Measurements from ENCODE around the gene SPATA6L. TPM values are rescaled to one million over a fixed set of nuclear protein-coding genes. Genes with fewer than 3 reads are reported as not detected.
A peak's percentile ranks its signal among the peaks of the same experiment; 100 is the strongest.

The SPATA6L gene
- total and polyA plus RNA-seq, 10 of the 15 experiments (the other 5 are each of a cell fraction or from before 2014, with no cell fraction given), result 0.37 to 1.6 (median 0.91) TPM

- TF ChIP-seq NFXL1 (IDR thresholded peaks at IDR 0.05; ENCODE audit: borderline replicate concordance), result no peak
- no peak for TF ChIP-seq SKIL (IDR thresholded peaks at IDR 0.05; ENCODE audit: low read depth, poor library complexity, severe bottlenecking)
- TF ChIP-seq MLLT1 (IDR thresholded peaks at IDR 0.05), result no peak
- peak; percentile 57; the same call in 1 of the 2 replicates for TF ChIP-seq ATF2 (IDR thresholded peaks at IDR 0.05; ENCODE audit: low read length)
- peak; percentile 24 to 34; a peak in 2 of 4 replicates for TF ChIP-seq CEBPB (IDR thresholded peaks at IDR 0.05; ENCODE audit: borderline replicate concordance in 1 of 2, low read depth in 2 of 2, low read length in 2 of 2)
- no peak for TF ChIP-seq SIN3A (IDR thresholded peaks at IDR 0.05; ENCODE audit: low read depth, low read length)
- TF ChIP-seq, protein P1, sequence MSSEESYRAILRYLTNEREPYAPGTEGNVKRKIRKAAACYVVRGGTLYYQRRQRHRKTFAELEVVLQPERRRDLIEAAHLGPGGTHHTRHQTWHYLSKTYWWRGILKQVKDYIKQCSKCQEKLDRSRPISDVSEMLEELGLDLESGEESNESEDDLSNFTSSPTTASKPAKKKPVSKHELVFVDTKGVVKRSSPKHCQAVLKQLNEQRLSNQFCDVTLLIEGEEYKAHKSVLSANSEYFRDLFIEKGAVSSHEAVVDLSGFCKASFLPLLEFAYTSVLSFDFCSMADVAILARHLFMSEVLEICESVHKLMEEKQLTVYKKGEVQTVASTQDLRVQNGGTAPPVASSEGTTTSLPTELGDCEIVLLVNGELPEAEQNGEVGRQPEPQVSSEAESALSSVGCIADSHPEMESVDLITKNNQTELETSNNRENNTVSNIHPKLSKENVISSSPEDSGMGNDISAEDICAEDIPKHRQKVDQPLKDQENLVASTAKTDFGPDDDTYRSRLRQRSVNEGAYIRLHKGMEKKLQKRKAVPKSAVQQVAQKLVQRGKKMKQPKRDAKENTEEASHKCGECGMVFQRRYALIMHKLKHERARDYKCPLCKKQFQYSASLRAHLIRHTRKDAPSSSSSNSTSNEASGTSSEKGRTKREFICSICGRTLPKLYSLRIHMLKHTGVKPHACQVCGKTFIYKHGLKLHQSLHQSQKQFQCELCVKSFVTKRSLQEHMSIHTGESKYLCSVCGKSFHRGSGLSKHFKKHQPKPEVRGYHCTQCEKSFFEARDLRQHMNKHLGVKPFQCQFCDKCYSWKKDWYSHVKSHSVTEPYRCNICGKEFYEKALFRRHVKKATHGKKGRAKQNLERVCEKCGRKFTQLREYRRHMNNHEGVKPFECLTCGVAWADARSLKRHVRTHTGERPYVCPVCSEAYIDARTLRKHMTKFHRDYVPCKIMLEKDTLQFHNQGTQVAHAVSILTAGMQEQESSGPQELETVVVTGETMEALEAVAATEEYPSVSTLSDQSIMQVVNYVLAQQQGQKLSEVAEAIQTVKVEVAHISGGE (CRISPR knock-in tag; IDR thresholded peaks at IDR 0.05), result no peak
- TF ChIP-seq POLR2AphosphoS5 (IDR thresholded peaks at IDR 0.05; ENCODE audit: low read length), result no peak
- 0 out of 2 replicates have a peak, but pooled peaks have one; percentile 45 for TF ChIP-seq PML (IDR thresholded peaks at IDR 0.05; ENCODE audit: low read length)
- TF ChIP-seq ATF3 (IDR thresholded peaks at IDR 0.05; ENCODE audit: borderline replicate concordance, extremely low read depth, low read depth, low read length), result no peak
- no peak for TF ChIP-seq ZNF24 (IDR thresholded peaks at IDR 0.05)
- TF ChIP-seq STAT1 (conservative IDR thresholded peaks at IDR 0.05), result no peak
- TF ChIP-seq FOXK2 (IDR thresholded peaks at IDR 0.05), result no peak
- TF ChIP-seq, protein P2, sequence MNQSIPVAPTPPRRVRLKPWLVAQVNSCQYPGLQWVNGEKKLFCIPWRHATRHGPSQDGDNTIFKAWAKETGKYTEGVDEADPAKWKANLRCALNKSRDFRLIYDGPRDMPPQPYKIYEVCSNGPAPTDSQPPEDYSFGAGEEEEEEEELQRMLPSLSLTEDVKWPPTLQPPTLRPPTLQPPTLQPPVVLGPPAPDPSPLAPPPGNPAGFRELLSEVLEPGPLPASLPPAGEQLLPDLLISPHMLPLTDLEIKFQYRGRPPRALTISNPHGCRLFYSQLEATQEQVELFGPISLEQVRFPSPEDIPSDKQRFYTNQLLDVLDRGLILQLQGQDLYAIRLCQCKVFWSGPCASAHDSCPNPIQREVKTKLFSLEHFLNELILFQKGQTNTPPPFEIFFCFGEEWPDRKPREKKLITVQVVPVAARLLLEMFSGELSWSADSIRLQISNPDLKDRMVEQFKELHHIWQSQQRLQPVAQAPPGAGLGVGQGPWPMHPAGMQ (IDR thresholded peaks at IDR 0.05; ENCODE audit: borderline replicate concordance), result no peak
- TF ChIP-seq SREBF1 (IDR thresholded peaks at IDR 0.05; ENCODE audit: low read length), result no peak
- TF ChIP-seq ETV6 (conservative IDR thresholded peaks at IDR 0.05 in 1 of 2, IDR thresholded peaks at IDR 0.05 in 1 of 2; ENCODE audit: borderline replicate concordance in 1 of 2, low read depth in 1 of 2), result peak in 1 of 2 experiments; percentile 64; a peak in 1 of 4 replicates
Observed at GRCh38 chr9:4559261-4560182, 106.8 kb downstream of the SPATA6L start (continued).

Data from GM12878 (cell line).